ENCODE results near the gene STIP1.
A peak's percentile ranks its signal among the peaks of the same experiment; 100 is the strongest.

STIP1 gene

GRCh38 chr11:64226507-64227051 is 40.6 kb downstream of the STIP1 start:
- peak overlapping the region; percentile 82 for H3K9ac ChIP-seq (ENCODE audit: low read length)
- peak overlapping the region; percentile 71 to 89 for H3K4me3 ChIP-seq (ENCODE audit: low read depth in 1 of 2, low read length in 2 of 2)
- H3K9me3 ChIP-seq (ENCODE audit: low read length), result no peaks in the 10 kb centered on the region
- no peaks in the 10 kb centered on the region for H3K27me3 ChIP-seq (ENCODE audit: control insufficient read depth in 1 of 2, insufficient read depth in 2 of 2, low read length in 2 of 2)
- peak overlapping the region; percentile 86 for H3K27ac ChIP-seq (ENCODE audit: low read depth, low read length)
- H3K4me1 ChIP-seq (ENCODE audit: insufficient read depth, low read length), result peaks cover 37% of the 10 kb centered on the region
- H3K36me3 ChIP-seq (ENCODE audit: insufficient read depth, low read length), result no peaks in the 10 kb centered on the region

- Histone ChIP-seq H3K36me3 (ENCODE audit: insufficient read depth, low read length) (no peaks in the 10 kb centered on the region), H3K4me3 (ENCODE audit: low read depth in 1 of 2, low read length in 2 of 2) (peak overlapping the region in 1 of 2 donors; percentile 89), H3K4me1 (ENCODE audit: insufficient read depth, low read length) (peaks cover 46% of the 10 kb centered on the region), H3K27me3 (ENCODE audit: control insufficient read depth in 1 of 2, insufficient read depth in 2 of 2, low read length in 2 of 2) (no peaks in the 10 kb centered on the region), H3K9me3 (ENCODE audit: low read length) (no peaks in the 10 kb centered on the region), H3K27ac (ENCODE audit: low read depth, low read length) (peak overlapping the region; percentile 86), H3K9ac (ENCODE audit: low read length) (peak overlapping the region; percentile 82)
Measured at GRCh38 chr11:64227405-64227956, 41.5 kb downstream of the STIP1 start.

- Histone ChIP-seq H3K27ac (ENCODE audit: low read depth, low read length) (peak overlapping the region; percentile 95), H3K4me3 (ENCODE audit: low read depth in 1 of 2, low read length in 2 of 2) (peak overlapping the region in 1 of 2 donors; percentile 80), H3K9ac (ENCODE audit: low read length) (peak overlapping the region; percentile 74), H3K9me3 (ENCODE audit: low read length) (no peaks in the 10 kb centered on the region), H3K4me1 (ENCODE audit: insufficient read depth, low read length) (peaks cover 60% of the 10 kb centered on the region), H3K27me3 (ENCODE audit: control insufficient read depth in 1 of 2, insufficient read depth in 2 of 2, low read length in 2 of 2) (no peaks in the 10 kb centered on the region), H3K36me3 (ENCODE audit: insufficient read depth, low read length) (no peaks in the 10 kb centered on the region)
Measured at GRCh38 chr11:64229090-64229743, 43.2 kb downstream of the STIP1 start.

DNA sequence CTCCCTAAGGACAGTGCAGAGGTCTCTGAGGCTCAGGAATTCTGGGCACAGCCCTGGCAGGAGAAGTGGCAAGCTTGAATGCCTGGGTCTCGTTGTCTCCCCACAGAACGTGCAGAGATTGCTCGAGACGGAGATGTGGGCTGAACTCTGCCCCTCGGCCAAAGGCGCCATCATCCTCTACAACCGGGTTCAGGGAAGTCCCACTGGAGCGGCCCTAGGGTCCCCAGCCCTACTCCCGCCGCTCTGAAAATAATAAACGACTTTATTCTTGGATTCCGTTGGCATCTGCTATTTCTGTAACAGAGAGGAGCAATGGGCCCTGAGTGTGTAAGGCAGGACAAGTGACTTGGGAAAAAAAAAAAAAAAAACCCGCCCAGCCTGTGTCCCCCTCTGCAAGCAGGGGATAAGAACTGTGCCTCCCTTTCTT is 43.8 kb downstream of the STIP1 start:
- H3K9me3 ChIP-seq (ENCODE audit: low read length), result no peaks in the 10 kb centered on the region
- H3K27me3 ChIP-seq (ENCODE audit: control insufficient read depth in 1 of 2, insufficient read depth in 2 of 2, low read length in 2 of 2), result no peaks in the 10 kb centered on the region
- peak overlapping the region; percentile 71 to 80 for H3K4me3 ChIP-seq (ENCODE audit: low read depth in 1 of 2, low read length in 2 of 2)
- peak overlapping the region; percentile 74 for H3K9ac ChIP-seq (ENCODE audit: low read length)
- peak overlapping the region; percentile 95 for H3K27ac ChIP-seq (ENCODE audit: low read depth, low read length)
- no peaks in the 10 kb centered on the region for H3K36me3 ChIP-seq (ENCODE audit: insufficient read depth, low read length)
- peaks cover 60% of the 10 kb centered on the region for H3K4me1 ChIP-seq (ENCODE audit: insufficient read depth, low read length)

DNA sequence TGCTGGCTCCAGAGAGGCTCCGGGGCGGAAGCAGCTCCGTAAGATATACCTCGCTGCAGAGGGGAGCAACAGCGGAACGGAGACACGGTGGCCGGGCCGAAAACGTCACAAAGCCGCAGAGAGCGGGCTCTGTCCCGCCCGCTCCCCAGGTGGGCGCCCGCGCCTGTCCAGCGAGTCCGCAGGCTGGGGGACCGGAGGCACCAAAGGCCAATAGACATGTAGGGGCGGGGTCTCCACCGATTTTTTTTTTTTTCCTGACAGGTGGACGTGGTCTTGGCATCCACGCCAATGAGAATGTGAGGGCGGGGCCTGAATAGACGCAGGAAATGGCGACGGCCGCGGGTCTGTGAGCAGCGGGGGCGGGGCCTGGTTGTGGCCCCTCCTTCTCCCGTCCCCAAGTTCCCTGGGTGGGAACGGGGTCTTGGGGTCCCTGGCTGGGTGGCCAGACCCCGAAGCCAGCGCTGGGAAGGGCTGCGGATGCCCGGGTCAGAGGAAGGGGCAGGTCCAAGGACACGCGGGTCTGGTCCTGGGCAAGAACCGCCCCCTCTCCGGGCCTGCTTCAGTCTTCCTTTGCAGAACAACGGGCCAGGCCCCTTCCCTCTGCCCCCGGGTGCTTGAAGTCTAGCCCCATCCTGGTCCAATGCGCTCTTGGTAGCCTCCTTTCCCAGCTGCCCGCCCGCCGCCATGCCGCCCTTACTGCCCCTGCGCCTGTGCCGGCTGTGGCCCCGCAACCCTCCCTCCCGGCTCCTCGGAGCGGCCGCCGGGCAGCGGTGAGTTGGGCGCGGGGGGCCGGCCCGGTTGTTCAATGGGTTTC is 44.4 kb downstream of the STIP1 start, which contains the start of gene DNAJC4:
DNAJC4 (plus strand) TSS at position 378 of the 814 bp plus-strand sequence; CDS start at position 685, 307 bp downstream.
- H3K9me3 ChIP-seq (ENCODE audit: low read length), result no peaks in the 10 kb centered on the region
- H3K27ac ChIP-seq (ENCODE audit: low read depth, low read length), result peak within 1 kb of the TSS; percentile 95
- no peaks in the 10 kb centered on the region for H3K36me3 ChIP-seq (ENCODE audit: insufficient read depth, low read length)
- peaks cover 59% of the 10 kb centered on the region for H3K4me1 ChIP-seq (ENCODE audit: insufficient read depth, low read length)
- peak within 1 kb of the TSS; percentile 74 for H3K9ac ChIP-seq (ENCODE audit: low read length)
- H3K27me3 ChIP-seq (ENCODE audit: control insufficient read depth in 1 of 2, insufficient read depth in 2 of 2, low read length in 2 of 2), result no peaks in the 10 kb centered on the region
- peak within 1 kb of the TSS; percentile 71 to 80 for H3K4me3 ChIP-seq (ENCODE audit: low read depth in 1 of 2, low read length in 2 of 2)

GRCh38 chr11:64230985-64231365 is 45.0 kb downstream of the STIP1 start:
- Histone ChIP-seq H3K9ac (ENCODE audit: low read length) (peak overlapping the region; percentile 74), H3K36me3 (ENCODE audit: insufficient read depth, low read length) (no peaks in the 10 kb centered on the region), H3K4me3 (ENCODE audit: low read depth in 1 of 2, low read length in 2 of 2) (peak overlapping the region; percentile 71 to 80), H3K27me3 (ENCODE audit: control insufficient read depth in 1 of 2, insufficient read depth in 2 of 2, low read length in 2 of 2) (no peaks in the 10 kb centered on the region), H3K9me3 (ENCODE audit: low read length) (no peaks in the 10 kb centered on the region), H3K4me1 (ENCODE audit: insufficient read depth, low read length) (peaks cover 62% of the 10 kb centered on the region), H3K27ac (ENCODE audit: low read depth, low read length) (peak overlapping the region; percentile 95)

- no peak overlapping the region for H3K9ac ChIP-seq (ENCODE audit: low read length)
- no peaks in the 10 kb centered on the region for H3K27me3 ChIP-seq (ENCODE audit: control insufficient read depth in 1 of 2, insufficient read depth in 2 of 2, low read length in 2 of 2)
- peaks cover 60% of the 10 kb centered on the region for H3K4me1 ChIP-seq (ENCODE audit: insufficient read depth, low read length)
- H3K4me3 ChIP-seq (ENCODE audit: low read depth in 1 of 2, low read length in 2 of 2), result no peak overlapping the region
- H3K36me3 ChIP-seq (ENCODE audit: insufficient read depth, low read length), result no peaks in the 10 kb centered on the region
- H3K9me3 ChIP-seq (ENCODE audit: low read length), result no peaks in the 10 kb centered on the region
- H3K27ac ChIP-seq (ENCODE audit: low read depth, low read length), result no peak overlapping the region
Measured at GRCh38 chr11:64231546-64231945, 45.6 kb downstream of the STIP1 start.

DNA sequence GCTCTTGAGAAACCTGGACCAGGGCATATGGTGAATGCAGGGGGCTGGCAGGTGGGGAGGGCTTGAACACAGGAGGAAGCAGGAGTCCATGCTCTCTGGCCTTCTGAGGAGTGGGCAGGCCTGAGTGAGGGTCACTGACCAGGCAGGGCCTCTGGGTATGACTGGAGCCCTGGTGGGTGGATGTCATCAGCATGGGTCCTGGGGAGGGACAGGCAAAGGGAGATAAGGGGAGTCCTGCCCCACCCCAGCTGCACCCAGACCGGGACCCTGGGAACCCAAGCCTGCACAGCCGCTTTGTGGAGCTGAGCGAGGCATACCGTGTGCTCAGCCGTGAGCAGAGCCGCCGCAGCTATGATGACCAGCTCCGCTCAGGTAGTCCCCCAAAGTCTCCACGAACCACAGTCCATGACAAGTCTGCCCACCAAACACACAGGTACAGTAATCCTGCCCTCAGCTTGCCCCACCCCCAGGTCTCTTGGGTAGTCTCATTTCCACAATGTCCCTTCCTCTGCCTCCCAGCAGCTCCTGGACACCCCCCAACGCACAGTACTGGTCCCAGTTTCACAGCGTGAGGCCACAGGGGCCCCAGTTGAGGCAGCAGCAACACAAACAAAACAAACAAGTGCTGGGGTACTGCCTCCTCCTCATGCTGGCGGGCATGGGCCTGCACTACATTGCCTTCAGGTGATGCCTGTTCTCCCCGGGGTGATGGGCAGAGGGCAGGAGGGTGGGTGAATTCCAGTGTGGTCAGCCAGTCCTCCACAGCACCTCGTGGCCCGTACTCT is 46.4 kb downstream of the STIP1 start:
- H3K27me3 ChIP-seq (ENCODE audit: control insufficient read depth in 1 of 2, insufficient read depth in 2 of 2, low read length in 2 of 2), result no peaks in the 10 kb centered on the region
- peaks cover 52% of the 10 kb centered on the region for H3K4me1 ChIP-seq (ENCODE audit: insufficient read depth, low read length)
- no peaks in the 10 kb centered on the region for H3K9me3 ChIP-seq (ENCODE audit: low read length)
- no peak overlapping the region for H3K4me3 ChIP-seq (ENCODE audit: low read depth in 1 of 2, low read length in 2 of 2)
- H3K27ac ChIP-seq (ENCODE audit: low read depth, low read length), result no peak overlapping the region
- peaks cover 3% of the 10 kb centered on the region for H3K36me3 ChIP-seq (ENCODE audit: insufficient read depth, low read length)
- no peak overlapping the region for H3K9ac ChIP-seq (ENCODE audit: low read length)

DNA sequence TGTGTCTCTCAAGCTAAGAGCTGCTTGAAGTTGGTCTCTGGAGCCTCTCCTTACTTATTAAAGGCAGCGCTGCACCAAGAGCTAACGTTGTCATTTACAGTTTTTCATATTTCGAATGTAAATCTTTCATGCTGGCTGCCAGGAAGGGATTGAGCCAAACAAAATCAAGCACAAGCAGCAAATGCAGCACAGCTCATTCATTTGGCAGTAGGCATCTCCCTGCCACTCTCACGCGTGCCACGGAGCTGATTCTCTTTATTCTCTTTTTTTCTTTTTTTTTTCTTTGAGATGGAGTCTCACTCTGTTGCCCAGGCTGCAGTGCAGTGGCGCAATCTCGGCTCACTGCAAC is 47.0 kb downstream of the STIP1 start:
- Histone ChIP-seq H3K27me3 (ENCODE audit: control insufficient read depth in 1 of 2, insufficient read depth in 2 of 2, low read length in 2 of 2) (no peaks in the 10 kb centered on the region), H3K9ac (ENCODE audit: low read length) (no peak overlapping the region), H3K27ac (ENCODE audit: low read depth, low read length) (no peak overlapping the region), H3K36me3 (ENCODE audit: insufficient read depth, low read length) (peaks cover 7% of the 10 kb centered on the region), H3K9me3 (ENCODE audit: low read length) (no peaks in the 10 kb centered on the region), H3K4me1 (ENCODE audit: insufficient read depth, low read length) (peaks cover 49% of the 10 kb centered on the region), H3K4me3 (ENCODE audit: low read depth in 1 of 2, low read length in 2 of 2) (no peak overlapping the region)

DNA sequence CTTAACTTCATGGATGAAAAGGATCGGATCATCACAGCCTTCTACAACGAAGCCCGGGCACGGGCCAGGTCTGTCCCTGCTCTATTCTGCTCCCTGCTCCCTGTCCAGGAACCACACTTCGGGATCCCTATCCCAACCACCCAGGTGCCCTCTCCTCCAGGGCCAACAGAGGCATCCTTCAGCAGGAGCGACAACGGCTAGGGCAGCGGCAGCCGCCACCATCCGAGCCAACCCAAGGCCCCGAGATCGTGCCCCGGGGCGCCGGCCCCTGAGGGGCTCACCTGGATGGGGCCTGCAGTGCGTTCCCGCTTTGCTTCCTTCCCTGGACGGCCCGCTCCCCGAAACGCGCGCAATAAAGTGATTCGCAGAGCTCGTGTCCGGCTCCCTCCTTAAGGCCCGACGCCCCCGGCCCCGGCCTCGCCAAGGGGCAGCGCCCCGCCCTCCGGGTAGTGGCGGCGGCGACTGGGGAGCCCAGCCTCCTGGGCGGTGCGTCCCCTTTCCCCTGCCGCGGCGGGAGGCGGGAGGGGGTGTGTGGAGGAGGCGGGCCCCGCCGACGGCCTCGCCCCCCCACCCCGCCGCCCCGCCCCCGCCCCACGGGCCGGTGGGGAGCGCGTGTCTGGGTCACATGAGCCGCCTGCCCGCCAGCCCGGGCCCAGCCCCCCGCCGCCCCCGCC is 48.1 kb downstream of the STIP1 start, which contains the start of gene VEGFB:
VEGFB (plus strand) TSS at position 672 of the 674 bp plus-strand sequence. CDS start 250 bp downstream, outside the sequence.
- peaks cover 48% of the 10 kb centered on the region for H3K4me1 ChIP-seq (ENCODE audit: insufficient read depth, low read length)
- peak within 1 kb of the TSS; percentile 97 for H3K27ac ChIP-seq (ENCODE audit: low read depth, low read length)
- H3K36me3 ChIP-seq (ENCODE audit: insufficient read depth, low read length), result peaks cover 18% of the 10 kb centered on the region
- no peaks in the 10 kb centered on the region for H3K9me3 ChIP-seq (ENCODE audit: low read length)
- H3K4me3 ChIP-seq (ENCODE audit: low read depth in 1 of 2, low read length in 2 of 2), result peak within 1 kb of the TSS; percentile 71 to 73
- H3K9ac ChIP-seq (ENCODE audit: low read length), result peak within 1 kb of the TSS; percentile 76
- no peaks in the 10 kb centered on the region for H3K27me3 ChIP-seq (ENCODE audit: control insufficient read depth in 1 of 2, insufficient read depth in 2 of 2, low read length in 2 of 2)

Data from muscle layer of colon (tissue), 2 donors.